ENCODE results near the gene RFC2. TPM values are rescaled to one million over a fixed set of nuclear protein-coding genes. Genes with fewer than 3 reads are reported as not detected.

Gene RFC2
- total RNA-seq, 2 donors from 2014 or later = 56.7 to 71.6 TPM

DNA sequence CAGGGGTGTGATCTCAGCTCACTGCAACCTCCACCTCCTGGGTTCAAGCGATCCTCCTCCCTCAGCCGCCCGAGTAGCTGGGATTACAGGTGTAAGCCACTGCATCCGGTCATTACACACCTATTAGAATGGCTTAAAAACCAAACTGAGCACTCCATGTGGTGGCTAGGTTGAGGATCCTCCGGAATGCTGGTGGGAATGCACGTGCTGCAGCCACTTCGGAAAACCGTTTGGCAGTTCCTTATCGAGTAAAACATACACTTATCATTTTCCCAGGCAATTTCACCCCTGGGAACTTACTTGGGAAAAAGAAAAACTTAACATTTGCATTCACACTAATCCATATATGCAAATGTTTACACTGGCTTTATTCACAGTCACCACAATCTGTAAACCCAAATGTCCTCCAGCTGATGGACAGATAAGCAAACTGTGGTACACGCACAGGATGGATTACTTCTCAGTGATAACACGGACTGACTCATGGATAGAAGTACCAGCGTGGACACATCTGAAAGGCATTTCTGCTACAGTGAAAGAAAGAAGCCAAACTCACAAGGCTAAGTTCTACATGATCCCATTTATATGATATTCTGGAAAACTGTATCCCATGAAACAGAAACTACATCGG is 20.4 kb downstream of the RFC2 start:
- no peak overlapping the region for H3K27ac Mint-ChIP-seq
- H3K36me3 ChIP-seq (ENCODE audit: control insufficient read depth, insufficient read depth, low read length) = peaks cover 84% of the 10 kb centered on the region
- peaks cover 81% of the 10 kb centered on the region for H3K36me3 Mint-ChIP-seq (ENCODE audit: low read depth)

GRCh38 chr7:74231232-74231590 is 23.0 kb downstream of the RFC2 start:
- H3K4me3 ChIP-seq (ENCODE audit: low read length) = no peak overlapping the region
- no peak for DNase-seq
- Mint-ChIP-seq H3K27me3 (ENCODE audit: insufficient read depth) (no peaks in the 10 kb centered on the region), H3K27ac (no peak overlapping the region), H3K4me3 (no peak overlapping the region), H3K4me1 (no peaks in the 10 kb centered on the region), H3K36me3 (ENCODE audit: low read depth) (peaks cover 73% of the 10 kb centered on the region), H3K9me3 (no peaks in the 10 kb centered on the region)
- no peaks in the 10 kb centered on the region for H3K27me3 ChIP-seq (ENCODE audit: control insufficient read depth, insufficient read depth, low read length, poor library complexity, severe bottlenecking)
- 95 to 96% methylated on average over 10 to 12 of the region's 12 CpGs for WGBS, 2 experiments (ENCODE audit: insufficient coverage in 1 of 2, insufficient read length in 1 of 2)
- H3K9ac ChIP-seq (ENCODE audit: extremely low read depth, low read length, poor library complexity, severe bottlenecking) = no peak overlapping the region
- TF ChIP-seq, protein P1, sequence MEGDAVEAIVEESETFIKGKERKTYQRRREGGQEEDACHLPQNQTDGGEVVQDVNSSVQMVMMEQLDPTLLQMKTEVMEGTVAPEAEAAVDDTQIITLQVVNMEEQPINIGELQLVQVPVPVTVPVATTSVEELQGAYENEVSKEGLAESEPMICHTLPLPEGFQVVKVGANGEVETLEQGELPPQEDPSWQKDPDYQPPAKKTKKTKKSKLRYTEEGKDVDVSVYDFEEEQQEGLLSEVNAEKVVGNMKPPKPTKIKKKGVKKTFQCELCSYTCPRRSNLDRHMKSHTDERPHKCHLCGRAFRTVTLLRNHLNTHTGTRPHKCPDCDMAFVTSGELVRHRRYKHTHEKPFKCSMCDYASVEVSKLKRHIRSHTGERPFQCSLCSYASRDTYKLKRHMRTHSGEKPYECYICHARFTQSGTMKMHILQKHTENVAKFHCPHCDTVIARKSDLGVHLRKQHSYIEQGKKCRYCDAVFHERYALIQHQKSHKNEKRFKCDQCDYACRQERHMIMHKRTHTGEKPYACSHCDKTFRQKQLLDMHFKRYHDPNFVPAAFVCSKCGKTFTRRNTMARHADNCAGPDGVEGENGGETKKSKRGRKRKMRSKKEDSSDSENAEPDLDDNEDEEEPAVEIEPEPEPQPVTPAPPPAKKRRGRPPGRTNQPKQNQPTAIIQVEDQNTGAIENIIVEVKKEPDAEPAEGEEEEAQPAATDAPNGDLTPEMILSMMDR (conservative IDR thresholded peaks at IDR 0.05) = no peak
- no peaks in the 10 kb centered on the region for H3K4me1 ChIP-seq (ENCODE audit: control insufficient read depth, insufficient read depth, low read length)
- H3K9me3 ChIP-seq (ENCODE audit: control insufficient read depth, low read length) = no peaks in the 10 kb centered on the region
- H3K27ac ChIP-seq (ENCODE audit: low read depth, low read length) = no peak overlapping the region
- H3K36me3 ChIP-seq (ENCODE audit: control insufficient read depth, insufficient read depth, low read length) = peaks cover 71% of the 10 kb centered on the region

More for the DNA sequence above, 20.4 kb downstream of the RFC2 start:
- Mint-ChIP-seq H3K4me1 (no peaks in the 10 kb centered on the region), H3K27me3 (ENCODE audit: insufficient read depth) (no peaks in the 10 kb centered on the region), H3K4me3 (no peak overlapping the region), H3K9me3 (no peaks in the 10 kb centered on the region)
- Histone ChIP-seq H3K9ac (ENCODE audit: extremely low read depth, low read length, poor library complexity, severe bottlenecking) (no peak overlapping the region), H3K4me3 (ENCODE audit: low read length) (no peak overlapping the region), H3K4me1 (ENCODE audit: control insufficient read depth, insufficient read depth, low read length) (no peaks in the 10 kb centered on the region), H3K27ac (ENCODE audit: low read depth, low read length) (no peak overlapping the region), H3K27me3 (ENCODE audit: control insufficient read depth, insufficient read depth, low read length, poor library complexity, severe bottlenecking) (no peaks in the 10 kb centered on the region), H3K9me3 (ENCODE audit: control insufficient read depth, low read length) (no peaks in the 10 kb centered on the region)
- TF ChIP-seq, protein P1 (conservative IDR thresholded peaks at IDR 0.05) = no peak
- DNase-seq = no peak
- 97% methylated on average over 10 to 13 of the region's 13 CpGs for WGBS, 2 experiments (ENCODE audit: insufficient coverage in 1 of 2, insufficient read length in 1 of 2)

- Histone ChIP-seq H3K9me3 (ENCODE audit: control insufficient read depth, low read length) (no peaks in the 10 kb centered on the region), H3K4me3 (ENCODE audit: low read length) (no peak overlapping the region), H3K9ac (ENCODE audit: extremely low read depth, low read length, poor library complexity, severe bottlenecking) (no peak overlapping the region), H3K27me3 (ENCODE audit: control insufficient read depth, insufficient read depth, low read length, poor library complexity, severe bottlenecking) (no peaks in the 10 kb centered on the region), H3K27ac (ENCODE audit: low read depth, low read length) (no peak overlapping the region), H3K36me3 (ENCODE audit: control insufficient read depth, insufficient read depth, low read length) (peaks cover 73% of the 10 kb centered on the region), H3K4me1 (ENCODE audit: control insufficient read depth, insufficient read depth, low read length) (no peaks in the 10 kb centered on the region)
- H3K27me3 Mint-ChIP-seq (ENCODE audit: insufficient read depth) = no peaks in the 10 kb centered on the region
- H3K4me3 Mint-ChIP-seq = no peak overlapping the region
- no peak overlapping the region for H3K27ac Mint-ChIP-seq
- no peaks in the 10 kb centered on the region for H3K9me3 Mint-ChIP-seq
- H3K36me3 Mint-ChIP-seq (ENCODE audit: low read depth) = peaks cover 73% of the 10 kb centered on the region
- no peaks in the 10 kb centered on the region for H3K4me1 Mint-ChIP-seq
- DNase-seq = no peak
- TF ChIP-seq, protein P1 (conservative IDR thresholded peaks at IDR 0.05) = no peak
- 95 to 97% methylated on average over 14 to 15 of the region's 15 CpGs for WGBS, 2 experiments (ENCODE audit: insufficient coverage in 1 of 2, insufficient read length in 1 of 2)
These were observed 23.6 kb downstream of the RFC2 start for GRCh38 chr7:74230446-74231231.

Data from endodermal cell (in vitro differentiated cells).